Stimulated activated CD4-positive, alpha-beta T cell treated with anti-CD3 and anti-CD28 coated beads, Interleukin-15, amount 100 ng/mL, for 48 hours (primary cell): ENCODE data around the gene TANK.

Source experiments
- DNase-seq, 2 donors: peaks; one replicate each; pipeline ENCODE4 v3.0.0-alpha.2; 2020; ENCODE audit warnings: low read depth in 2 of 2

TANK gene

GRCh38 chr2:161228511-161229240, 68.4 kb downstream of the TANK start:
- no peak for DNase-seq

GRCh38 chr2:161230959-161231358, 70.7 kb downstream of the TANK start:
- no peak for DNase-seq

- DNase-seq: no peak
Measured at GRCh38 chr2:161232571-161232970, 72.3 kb downstream of the TANK start.

GRCh38 chr2:161233858-161234431, 73.7 kb downstream of the TANK start:
- no peak for DNase-seq

- DNase-seq: no peak
Measured at GRCh38 chr2:161234627-161235026, 74.4 kb downstream of the TANK start.

- peak in 1 of 2 donors; percentile 21 for DNase-seq
Measured at GRCh38 chr2:161237392-161238264, 77.4 kb downstream of the TANK start.

- DNase-seq: no peak
Measured at GRCh38 chr2:161238265-161238559, 78.0 kb downstream of the TANK start.

GRCh38 chr2:161238560-161239325, 78.5 kb downstream of the TANK start:
- peak; percentile 30 to 39 for DNase-seq

GRCh38 chr2:161239326-161240109, 79.3 kb downstream of the TANK start:
- no peak for DNase-seq

GRCh38 chr2:161241894-161242293, 81.7 kb downstream of the TANK start:
- no peak for DNase-seq

GRCh38 chr2:161243312-161243711, 83.1 kb downstream of the TANK start:
- no peak for DNase-seq

- DNase-seq: no peak
Measured at GRCh38 chr2:161243905-161244304, 83.7 kb downstream of the TANK start.

GRCh38 chr2:161244387-161245260, 84.4 kb downstream of the TANK start:
- peak; percentile 52 to 55 for DNase-seq

GRCh38 chr2:161245261-161245553, 85.0 kb downstream of the TANK start:
- DNase-seq: no peak

GRCh38 chr2:161245671-161246070, 85.4 kb downstream of the TANK start:
- no peak for DNase-seq

- DNase-seq: no peak
Measured at GRCh38 chr2:161246281-161246680, 86.1 kb downstream of the TANK start.

GRCh38 chr2:161250864-161251436, 90.7 kb downstream of the TANK start:
- DNase-seq: no peak

- DNase-seq: no peak
Measured at GRCh38 chr2:161257123-161257952, 97.1 kb downstream of the TANK start.

- no peak for DNase-seq
Measured at GRCh38 chr2:161265874-161266273, 105.6 kb downstream of the TANK start.
